Ovary (tissue), 1 donor: ENCODE data around the gene KLHL18.

Experiments used
- EP300 ChIP-seq: sonication (generic); formaldehyde crosslinking; IDR thresholded peaks from one replicate; pipeline ENCODE4 v1.6.1; 2017; ENCODE audit warnings: antibody characterized with exemption
- POLR2A ChIP-seq: fragments of 450-650 bp; IDR thresholded peaks from one replicate; pipeline ENCODE4 v1.6.1; 2017; ENCODE audit warnings: antibody characterized with exemption, mild to moderate bottlenecking, moderate library complexity

GRCh38 chr3:47261301-47261700, 21.4 kb upstream of the KLHL18 start:
- no peak for TF ChIP-seq POLR2A
- no peak for TF ChIP-seq EP300
